LoVo (cell line): ENCODE data around the gene SLC49A4.
"Not testable (repeated sequence)": the region's sequence is repeated elsewhere in the genome, so short reads cannot be mapped to it uniquely, and the experiment has no call there.

Source experiments
- DNase-seq: peaks from one replicate; pipeline ENCODE4 v3.0.0-alpha.2; 2016; ENCODE audit warnings: low spot score

SLC49A4 gene, protein sequence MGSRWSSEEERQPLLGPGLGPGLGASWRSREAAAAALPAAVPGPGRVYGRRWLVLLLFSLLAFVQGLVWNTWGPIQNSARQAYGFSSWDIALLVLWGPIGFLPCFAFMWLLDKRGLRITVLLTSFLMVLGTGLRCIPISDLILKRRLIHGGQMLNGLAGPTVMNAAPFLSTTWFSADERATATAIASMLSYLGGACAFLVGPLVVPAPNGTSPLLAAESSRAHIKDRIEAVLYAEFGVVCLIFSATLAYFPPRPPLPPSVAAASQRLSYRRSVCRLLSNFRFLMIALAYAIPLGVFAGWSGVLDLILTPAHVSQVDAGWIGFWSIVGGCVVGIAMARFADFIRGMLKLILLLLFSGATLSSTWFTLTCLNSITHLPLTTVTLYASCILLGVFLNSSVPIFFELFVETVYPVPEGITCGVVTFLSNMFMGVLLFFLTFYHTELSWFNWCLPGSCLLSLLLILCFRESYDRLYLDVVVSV

DNA sequence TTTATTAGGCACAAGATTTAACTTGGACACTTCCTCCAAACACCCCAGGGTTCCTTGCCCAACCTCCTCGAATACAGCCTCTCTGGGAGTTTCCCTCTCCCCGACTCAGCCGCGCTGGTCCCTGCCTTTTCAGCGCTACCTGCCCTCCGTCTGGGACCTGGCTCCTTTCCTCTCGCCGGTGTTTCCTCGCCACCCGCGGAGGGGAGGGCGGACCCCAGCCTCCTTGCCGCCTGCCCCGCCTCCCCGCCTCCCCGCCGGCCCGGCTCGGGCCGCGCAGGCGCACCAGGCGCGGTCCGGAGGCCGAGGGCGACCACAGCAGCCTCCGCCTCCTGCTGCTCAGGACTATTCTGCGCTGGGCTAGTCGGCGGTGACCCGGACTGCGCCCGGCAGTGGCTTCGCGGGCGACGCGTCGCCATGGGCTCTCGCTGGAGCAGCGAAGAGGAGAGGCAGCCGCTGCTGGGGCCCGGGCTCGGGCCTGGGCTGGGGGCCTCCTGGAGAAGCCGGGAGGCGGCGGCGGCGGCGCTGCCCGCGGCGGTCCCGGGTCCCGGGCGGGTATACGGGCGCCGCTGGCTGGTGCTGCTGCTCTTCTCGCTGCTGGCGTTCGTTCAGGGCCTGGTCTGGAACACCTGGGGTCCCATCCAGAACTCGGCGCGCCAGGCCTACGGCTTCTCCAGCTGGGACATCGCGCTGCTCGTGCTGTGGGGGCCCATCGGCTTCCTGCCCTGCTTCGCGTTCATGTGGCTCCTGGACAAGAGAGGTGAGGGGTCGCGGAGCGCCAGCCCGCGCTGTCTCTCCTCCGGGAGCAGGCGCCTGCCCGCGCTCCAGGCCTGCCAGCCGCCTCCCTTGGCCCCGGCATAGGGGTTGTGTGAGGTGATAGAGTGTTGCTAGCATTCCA is at the start of gene SLC49A4:
TSS of gene SLC49A4 (plus strand) at position 291 of the 895 bp plus-strand sequence. CDS start at position 415, 124 bp downstream.
- DNase-seq, result peak; percentile 83

DNA sequence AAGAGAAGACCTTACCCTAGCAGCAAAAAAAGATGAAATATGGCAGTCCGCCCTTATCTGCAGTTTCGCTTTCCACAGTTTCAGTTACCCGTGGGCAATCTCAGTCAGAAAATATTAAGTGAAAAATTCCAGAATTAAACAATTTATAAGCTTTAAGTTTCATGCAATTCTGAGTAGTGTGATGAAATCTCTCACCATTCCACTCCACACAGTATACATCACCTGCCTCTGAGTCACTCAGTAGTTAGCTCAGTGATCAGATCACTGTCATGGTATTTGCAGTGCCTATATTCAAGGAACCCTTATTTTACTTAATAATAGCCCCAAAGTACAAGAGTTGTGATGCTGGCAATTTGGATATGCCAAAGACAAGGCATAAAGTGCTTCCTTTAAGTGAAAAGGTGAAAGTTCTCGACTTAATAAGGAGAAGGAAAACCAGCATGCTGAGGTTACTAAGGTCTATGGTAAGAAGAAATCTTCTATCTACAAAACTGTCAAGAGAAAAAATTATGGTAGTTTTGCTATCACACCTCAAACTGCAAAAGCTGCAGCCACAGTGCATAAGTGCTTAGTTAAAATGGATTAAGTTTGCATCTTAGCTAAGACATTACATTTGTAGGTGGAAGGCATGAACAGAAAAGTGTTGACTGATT is 49.4 kb upstream of the SLC49A4 start:
- peak; percentile 12 for DNase-seq

DNA sequence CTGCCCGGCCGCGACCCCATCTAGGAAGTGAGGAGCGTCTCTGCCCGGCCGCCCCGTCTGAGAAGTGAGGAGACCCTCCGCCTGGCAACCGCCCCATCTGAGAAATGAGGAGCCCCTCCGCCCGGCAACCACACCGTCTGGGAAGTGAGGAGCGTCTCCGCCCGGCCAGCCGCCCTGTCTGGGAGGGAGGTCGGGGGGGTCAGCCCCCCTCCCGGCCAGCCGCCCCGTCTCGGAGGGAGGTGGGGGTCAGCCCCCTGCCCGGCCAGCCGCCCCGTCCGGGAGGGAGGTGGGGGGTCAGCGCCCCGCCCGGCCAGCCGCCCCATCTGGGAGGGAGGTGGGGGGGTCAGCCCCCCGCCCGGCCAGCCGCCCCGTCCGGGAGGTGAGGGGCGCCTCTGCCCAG is 47.6 kb upstream of the SLC49A4 start:
- not testable (repeated sequence) for DNase-seq

DNA sequence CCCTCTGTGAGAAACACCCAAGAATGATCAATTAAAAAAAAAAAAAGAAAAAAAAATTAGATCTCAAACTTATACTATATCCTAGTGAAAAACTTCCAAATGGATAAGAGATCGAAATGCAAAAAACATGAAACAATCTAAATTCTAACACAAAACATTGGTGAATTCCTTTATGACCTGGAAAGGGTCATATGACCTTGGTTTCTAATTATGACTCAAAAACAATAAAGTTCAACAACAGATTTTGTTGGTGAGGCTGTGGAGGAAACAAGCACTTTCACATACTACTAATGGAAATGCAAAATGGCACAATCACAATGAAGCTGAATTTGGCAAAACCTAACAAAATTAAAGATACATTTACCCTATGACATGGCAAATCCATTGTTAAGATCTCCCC is 46.5 kb upstream of the SLC49A4 start:
- no peak for DNase-seq

DNA sequence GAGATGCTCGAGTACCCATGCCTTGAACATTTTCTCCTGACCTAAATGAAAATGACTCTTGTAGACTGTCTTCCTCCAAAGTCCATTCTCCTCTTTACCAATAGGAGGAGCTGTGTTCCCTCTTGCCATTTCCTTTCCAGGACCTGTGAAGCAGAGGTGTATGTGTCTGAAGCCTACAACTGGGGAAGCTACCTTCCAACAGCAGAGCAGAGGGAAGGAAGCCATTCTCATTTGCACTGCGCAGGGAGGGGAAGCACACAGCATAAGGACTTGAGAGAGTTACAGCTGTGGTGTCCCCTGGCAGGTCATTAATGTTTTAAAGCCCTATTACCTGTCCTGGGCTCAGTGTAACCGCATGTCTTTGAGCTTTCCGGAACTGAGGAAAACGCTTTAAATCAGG is 39.9 kb upstream of the SLC49A4 start:
- DNase-seq, result peak; percentile 41

DNA sequence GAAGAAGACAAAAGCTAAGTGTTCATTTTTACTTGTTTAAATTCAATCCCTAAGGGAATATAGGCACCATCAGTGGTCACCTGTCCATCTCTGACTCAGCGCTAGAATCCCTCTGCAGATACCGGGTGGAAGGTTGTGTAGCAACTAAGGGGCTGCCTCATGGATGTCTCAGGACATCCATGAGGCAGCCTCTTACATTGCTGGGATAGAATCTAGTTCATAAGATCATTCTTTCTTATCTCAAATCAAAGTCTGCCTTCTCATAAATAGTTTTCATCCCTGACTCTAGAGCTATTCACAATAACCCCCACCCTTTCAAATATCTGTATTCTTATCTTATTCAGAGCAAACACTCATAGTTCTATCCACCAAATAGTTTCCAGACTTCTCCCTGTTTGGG is 39.4 kb upstream of the SLC49A4 start:
- peak; percentile 3 for DNase-seq

DNA sequence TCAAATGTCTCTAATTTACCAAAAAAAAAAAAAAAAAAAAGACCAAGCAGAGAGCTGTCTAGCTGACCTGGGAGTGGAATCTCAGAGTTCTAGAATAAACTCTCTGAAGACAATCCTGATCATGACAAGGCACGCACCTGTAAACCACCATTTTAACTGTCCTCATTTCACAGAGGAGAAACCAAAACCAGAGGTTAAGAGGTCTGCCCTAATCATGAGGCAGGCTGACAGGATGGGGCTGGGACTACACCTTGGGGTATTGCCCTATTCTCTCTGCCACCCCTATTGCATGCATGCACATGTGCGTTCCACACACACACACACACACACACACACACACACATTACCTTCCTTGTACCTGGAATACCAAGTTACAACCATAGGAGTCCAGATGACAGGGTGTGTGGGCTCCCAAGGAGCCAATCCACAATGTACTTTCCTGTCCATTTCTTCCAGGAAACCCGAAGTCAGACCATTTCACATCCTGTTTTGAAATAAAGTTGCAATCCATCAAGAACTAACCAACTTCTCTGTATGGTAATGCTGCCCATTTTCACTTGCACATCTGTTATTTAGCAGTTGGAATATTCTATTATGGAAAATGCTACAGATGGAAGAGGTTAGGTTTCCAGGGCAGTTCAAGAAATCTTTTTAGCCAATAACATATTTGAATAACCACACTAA is 35.9 kb upstream of the SLC49A4 start:
- DNase-seq, result no peak

DNA sequence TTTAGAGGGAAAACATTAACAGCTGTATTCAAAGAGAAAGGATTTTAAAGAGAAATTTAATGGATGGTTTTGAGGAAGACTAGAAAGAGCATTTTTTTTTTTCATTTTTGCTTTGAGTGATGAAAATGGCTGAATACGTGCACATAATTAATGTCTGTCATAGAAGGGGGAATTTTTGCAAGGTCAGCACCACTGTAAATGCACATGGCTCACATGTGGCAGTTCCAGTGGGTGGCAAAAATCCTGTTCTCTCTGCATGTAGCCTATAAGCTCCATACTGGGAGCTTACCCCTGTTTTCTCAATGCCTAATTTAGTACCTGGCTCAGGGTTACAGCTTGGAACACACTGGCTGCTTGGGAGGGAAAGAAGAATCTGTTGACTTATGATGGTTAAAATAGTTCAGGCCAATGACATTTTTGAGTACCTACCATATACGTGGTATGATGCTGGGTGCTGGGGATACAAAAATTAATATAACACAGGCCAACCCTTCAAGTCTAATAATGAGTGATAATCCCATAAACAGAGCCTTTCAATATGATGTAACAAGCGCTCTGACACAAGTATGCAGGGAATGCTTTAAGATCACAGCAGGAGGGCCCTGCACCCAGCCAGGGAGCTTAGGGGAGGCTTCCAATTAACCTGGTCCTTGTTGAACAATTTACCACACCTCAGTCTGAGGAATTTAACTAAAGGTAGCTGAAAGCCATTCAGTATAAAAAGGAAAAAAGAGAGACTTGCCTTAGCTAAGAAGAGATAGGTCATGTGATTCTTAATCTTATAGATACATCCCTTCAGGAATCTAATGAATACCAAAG is 34.2 kb upstream of the SLC49A4 start:
- peak; percentile 61 for DNase-seq

DNA sequence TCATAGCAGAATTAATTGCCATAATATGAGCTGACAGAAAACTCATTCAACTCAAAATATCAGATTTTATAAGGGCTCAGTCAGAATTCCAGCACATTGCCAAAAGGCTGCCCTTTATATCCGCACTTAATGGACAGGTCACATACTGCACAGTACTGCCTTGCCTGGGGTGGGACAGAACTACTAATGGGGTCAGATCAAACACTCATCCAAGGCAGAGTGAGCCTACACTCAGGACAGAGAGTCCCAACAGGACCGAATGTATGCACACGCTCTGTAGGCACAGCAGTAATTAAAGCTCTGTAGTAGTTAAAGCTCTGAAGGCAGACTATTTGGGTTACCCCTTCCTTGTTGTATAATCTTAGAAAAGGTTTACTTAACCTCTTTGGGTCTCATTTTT is 28.4 kb upstream of the SLC49A4 start:
- no peak for DNase-seq

DNA sequence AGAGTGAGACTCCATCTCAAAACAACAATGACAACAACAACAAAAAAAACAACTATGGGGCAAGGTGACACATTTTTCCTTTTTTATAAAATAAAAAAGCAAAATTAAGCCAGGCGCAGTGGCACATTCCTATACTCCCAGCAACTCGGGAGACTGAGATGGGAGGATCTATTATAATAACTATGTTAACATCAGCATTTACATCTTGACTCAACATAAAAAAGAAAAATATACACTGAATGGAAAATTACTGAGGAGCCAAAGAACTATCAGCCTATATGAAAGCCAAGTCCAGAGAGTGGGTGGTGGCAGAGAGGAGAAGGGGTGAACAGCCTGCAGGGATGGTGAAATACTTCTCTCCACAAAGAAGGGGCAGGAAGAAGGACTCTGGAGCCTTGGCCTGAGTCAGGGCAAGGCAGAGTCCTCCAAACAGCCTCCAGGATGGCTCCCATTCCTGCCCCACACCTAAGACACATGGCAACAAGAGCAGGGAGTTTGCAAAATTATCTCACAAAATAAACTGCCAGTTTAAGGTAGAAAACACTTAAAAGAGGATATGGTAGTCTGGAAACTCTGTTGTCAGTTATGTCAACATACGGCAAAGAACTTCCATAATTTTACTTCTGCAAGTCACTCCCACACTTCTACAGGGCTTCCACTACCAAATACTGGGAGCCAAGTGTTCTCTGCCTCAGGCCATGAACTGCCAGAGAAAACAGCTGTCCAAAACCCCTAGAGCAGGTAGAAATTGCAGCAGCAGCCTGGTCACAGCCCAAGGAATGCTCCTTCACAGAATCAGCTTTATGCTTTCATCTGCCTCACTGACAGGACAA is 27.1 kb upstream of the SLC49A4 start:
- DNase-seq, result no peak

DNA sequence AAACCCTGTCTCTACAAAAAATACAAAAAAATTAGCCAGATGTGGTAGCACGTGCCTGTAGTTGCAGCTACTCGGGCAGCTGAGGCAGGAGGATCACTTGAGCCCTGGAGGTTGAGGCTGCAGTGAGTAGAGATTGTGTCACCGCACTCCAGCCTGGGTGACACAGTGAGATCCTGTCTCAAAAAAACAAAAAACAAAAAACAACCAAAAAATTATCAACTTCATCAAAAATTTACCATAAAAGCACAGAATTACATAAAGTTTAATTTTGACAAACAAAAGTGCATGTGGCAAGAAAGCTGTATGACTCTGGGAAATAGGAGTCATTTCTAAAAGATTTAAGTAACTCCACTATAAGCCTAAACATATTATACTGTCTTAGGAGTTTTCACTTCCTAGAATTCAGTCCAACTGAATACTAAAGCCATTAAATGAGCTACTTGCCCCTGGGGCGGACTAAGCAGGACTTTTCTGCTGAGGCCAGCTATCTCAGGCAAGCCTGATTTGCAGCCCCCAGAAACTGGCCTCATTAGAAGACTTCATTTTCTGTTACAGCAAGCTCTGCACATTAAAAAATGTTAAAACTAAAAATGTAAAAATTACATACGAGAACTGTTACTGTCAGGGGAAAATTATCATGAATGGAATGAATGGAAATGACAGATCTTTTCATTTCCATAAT is 24.2 kb upstream of the SLC49A4 start:
- no peak for DNase-seq

DNA sequence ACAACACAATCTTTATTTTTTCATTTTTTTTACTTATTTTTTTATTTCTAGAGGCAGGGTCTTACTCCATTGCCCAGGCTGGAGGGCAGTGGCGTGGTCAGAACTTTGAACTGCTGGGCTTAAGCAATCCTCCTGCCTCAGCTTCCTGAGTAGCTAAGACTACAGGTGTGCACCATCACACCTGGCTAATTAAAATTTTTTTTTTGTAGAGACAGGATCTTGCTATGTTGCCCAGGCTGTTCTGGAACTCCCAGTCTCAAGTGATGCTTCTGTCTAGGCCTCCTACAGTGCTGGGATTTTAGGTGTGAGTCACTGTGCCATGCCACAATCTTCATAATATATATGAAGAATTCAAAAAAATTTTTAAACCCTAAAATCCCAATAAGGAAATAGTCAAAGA is 22.0 kb upstream of the SLC49A4 start:
- DNase-seq, result no peak

DNA sequence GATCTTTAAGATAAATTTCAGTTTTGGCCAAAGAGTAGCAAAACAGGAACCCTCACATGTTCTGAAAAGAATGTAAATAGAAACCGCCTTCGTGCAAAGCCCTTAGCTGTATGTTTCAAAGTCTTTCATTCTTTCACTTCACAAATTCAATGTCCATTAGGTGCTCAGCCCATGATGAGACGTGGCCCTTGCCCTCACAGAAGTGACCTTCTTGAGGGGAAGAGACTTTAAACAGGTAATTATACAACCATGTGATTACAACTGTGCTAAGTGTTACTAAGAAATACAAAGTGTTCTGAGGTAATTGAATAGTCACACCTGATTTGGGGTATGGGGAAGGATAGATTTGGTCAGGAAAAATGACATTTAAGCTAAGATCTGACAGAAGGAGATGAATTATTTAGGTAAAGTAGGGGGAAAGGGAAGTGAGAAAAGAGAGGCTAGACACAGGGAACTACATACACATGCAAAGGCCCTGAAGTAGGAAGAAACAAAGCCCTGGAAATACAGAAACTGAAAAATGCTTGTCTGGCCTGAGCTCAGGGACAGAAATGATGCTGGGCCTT is 20.8 kb upstream of the SLC49A4 start:
- DNase-seq, result no peak

DNA sequence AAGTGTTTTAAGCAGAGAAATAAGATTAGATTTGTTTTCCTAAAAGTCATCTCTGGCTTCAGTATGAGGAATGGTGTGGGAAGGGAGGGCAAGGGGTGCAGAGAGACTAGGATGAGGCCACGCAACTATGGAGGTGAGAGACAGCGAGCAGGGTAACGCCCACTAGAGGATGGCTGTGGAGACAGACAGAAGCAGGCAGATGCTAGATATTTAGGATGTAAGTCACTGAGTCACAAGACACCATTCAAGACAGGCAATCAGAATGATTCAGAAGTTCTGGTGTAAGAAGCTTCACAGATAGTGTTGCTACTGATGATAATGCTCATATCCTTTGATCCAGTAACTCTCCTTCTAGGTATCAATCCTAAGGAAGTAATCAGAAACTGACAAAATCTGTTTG is 20.3 kb upstream of the SLC49A4 start:
- no peak for DNase-seq

DNA sequence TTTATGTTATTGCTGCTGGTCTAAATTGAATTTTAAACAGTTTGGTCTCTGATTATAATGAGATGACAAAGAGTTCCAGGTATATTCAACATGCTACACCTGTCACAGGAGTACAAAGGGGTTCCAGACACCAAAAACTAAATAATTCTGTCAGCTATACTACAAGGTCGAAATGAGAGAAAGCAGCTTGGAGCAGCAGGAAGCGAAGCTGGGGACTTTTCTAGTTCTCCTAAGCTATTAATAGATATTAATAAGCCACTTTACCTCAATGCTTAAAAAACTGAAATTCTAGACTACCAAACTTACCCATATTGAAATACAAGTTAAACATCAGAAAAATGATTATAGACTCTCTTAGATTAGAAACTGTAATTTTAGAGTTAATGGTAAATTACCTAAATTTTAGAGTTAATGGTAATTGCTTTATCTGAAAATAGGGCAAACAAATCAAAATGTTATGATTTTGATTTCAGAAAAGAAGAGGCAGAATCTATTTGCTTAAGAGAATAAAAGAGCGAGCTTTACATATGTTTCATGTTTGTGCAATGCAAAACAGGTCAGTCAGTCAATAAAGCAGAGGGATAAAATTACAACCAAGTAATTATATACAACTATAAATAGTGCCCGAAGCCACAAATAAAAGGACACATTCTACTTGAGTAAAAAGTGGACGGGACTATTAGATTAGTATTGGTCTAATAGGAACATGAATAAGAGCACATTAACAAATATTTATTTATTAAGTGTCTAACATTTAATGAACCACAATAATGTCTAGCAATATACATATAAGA is 18.0 kb upstream of the SLC49A4 start:
- DNase-seq, result no peak

DNA sequence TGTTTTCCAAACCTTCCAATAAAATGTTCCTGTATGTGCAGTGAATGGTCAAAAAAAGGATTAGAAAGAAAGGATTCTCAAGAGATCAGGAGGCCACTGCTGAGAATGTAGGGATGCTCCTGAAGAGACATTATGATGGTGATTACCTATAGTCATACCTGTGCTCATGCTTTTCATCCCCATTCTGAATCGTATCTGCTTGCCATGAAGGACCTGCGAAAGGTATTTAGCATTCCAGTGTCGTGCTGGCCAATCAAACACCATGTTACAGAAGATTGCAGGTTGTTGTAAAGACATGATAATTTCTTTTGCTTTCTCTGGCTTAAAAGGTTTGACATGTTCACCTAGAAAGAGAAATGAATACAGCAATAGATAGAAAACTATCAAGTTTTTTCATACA is 17.3 kb upstream of the SLC49A4 start:
- no peak for DNase-seq

DNA sequence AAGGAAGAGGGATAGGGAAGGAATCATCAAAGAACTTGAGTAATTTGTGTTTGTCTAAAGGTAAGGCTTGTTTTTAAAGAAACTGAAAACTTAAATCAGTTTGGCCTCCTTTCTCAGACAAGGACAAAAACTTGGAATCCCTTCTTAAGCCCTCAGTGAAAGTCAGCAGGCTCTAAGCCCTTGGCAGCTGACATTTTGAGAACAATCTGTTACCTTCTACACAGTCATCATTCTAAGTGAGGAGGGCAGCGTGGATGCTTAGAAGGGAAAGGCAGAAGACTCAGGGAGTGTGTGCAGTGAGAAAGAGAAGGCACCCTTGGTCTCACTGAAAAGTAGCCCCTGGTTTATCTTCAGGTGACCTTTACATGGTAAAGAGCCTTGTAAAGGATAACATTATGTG is 12.1 kb upstream of the SLC49A4 start:
- DNase-seq, result no peak

DNA sequence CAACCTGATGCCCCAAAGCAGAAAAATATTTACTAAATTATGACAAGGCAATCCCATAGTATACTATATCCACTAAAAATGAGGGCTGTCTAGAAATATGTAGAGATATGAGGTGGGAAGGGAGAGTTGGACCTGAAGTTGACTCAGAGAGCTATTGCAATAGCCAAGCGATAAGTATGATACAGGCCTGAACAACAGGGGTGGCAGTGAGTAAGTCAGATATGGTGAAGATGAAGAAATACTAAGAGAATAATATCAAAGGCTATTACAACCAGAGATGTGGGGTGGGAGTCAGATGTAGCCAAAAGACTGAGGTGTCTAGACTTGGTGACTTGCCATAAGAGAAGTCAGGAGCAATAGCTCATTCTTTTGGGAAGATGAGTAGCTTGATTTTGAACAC is 10.4 kb upstream of the SLC49A4 start:
- no peak for DNase-seq
